SKM-1 treated with dmso at 0.1 percent for 144 hours (cell line): ENCODE results near the gene TMPRSS6.
"Not testable (repeated sequence)": the region's sequence is repeated elsewhere in the genome, so short reads cannot be mapped to it uniquely, and the experiment has no call there.

Source experiments
- DNase-seq: peaks from one replicate; lab custom pipeline; 2025; ENCODE audit not compliant: unreplicated experiment; lab: John Stamatoyannopoulos, UW

TMPRSS6 gene

DNA sequence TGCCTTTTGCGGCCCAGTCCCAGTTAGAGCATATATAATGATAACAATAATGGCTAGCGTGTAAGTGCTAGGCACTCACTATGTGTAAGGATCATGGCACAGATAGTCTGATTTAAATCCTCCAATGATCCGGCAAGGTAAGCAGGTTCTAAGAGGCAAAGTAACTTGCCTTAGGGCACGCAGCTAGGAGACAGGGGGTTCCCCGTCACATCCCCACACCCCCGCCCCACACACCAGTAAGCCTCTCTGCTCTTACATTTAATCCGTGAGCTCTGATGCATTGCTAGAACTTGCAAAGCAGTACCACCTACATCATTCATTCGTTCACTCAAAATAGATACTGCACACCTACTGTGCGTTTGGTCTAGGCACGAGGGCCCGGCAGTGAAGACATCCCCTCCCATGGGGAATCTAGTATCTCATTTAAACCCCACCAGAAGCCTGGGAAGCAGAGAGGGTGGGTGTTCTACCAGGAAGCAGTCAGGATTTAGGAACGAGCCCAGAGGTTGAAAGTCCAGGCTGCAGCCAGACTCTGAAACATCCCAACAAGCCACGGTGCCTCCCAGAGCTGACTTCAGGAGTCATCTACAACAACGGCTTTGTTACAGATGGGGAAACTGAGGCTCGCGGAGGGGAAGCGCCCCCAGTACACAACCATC lies 20.6 kb downstream of the TMPRSS6 start:
- DNase-seq, result no peak

DNA sequence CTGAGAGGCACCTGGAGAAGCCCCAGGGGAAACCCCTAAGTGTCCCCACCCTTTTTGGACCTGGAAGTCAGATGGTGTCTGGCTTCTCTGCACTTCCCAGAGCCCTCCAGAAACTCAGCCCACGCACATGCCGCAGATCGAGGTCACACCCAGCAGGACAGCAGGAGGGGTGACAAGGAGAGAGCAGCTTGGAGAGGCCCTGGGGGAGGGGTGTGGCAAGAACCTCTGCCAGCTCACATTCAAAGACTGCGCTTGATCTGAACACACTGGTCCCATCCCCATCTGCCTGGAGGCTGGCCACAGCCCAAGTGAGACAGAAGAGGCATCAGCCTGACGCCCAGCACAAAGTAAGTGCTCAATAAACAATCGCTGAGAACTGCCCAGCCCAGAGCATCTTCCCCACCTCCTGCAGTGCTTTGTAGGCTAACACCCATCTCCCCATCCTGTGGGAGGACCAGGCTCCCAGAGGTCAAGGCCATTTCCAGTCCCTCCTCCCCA lies 21.4 kb downstream of the TMPRSS6 start:
- no peak for DNase-seq

DNA sequence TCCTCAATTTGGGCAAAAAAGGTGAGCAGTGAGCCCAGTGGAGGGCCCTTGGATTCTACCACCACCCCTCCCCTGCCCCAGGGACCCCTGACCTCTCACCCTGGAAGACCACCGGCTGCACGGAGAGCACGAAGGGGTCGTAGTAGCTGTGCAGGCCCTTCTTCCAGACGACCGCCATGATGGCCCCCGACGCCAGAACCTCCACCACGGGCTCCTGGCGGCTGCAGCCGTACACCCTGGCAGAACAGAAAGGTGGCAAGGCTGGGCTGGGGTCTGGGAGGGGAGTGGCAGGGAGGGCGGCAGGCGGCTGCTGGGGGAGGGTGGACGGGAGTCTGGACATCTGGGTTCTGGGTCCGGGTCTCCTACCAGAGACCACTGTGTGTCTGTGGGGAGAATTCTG lies 23.3 kb downstream of the TMPRSS6 start:
- DNase-seq, result no peak

DNA sequence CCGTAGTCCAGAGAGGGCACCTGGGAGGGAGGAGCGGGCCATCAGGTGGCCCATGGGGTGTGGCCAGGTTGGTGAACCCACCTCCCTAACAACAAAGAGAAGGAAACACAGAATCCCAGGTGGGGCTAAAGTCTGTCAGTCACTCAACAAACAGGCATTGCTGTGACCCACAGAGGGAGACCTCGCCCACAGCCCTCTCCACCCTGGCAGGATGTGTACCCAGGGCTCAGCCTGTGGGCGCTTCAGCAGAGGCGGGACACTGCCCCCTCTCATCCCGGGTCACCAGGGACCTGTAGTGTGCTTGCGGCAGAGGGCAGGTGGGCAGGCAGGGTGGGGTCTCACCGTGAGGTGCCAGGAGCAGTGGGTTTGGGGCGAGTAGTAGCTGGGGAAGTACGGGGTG lies 25.1 kb downstream of the TMPRSS6 start:
- no peak for DNase-seq

DNA sequence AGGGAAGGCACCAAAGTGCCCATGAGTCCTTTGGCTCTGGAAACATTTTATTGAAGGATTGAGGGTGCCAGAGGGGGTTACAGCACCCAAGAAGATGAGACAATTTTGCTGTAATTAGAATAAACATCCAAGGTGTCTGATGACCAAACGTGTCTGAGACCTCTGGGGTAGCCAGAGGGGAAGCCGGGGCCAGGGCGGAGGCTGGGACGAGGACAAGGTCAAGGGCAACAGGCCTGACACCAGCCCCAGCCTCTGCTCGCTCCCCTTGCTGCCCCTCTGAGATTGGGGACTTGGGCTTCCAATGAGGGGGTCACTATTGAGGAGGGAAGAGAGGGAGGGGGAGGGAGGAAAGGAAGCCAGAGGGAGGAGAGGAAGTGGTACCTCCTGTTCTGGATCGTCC lies 25.6 kb downstream of the TMPRSS6 start:
- no peak for DNase-seq

DNA sequence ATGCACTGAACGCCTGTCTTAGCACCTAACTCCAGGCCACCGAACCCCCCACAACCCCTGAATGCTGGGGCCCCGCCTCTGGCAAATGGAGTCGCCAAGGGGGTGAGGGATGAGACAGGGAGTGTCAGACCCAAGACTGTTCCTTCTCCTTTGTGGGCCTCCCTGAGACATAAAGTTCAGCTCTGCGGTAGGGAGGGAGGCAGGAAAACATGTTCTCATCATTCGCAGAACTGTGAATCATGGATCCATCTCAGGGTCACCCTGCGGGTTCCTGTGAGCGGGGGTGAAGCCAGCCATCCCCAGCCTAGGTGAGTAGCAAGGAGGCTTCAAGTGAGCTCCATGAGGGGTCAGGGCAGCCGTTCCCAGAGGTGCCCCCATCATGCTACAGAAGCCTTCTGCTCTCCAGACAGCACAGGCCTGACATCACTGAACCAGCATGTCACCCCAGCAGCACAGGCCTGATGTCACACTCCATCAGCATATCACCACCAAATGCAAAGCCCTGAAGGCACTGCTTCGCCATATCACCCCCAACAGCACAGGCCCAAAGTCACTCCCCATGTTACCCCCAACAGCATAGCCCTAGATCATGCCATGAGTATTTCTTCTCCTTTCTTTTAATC lies 27.2 kb downstream of the TMPRSS6 start:
- no peak for DNase-seq

DNA sequence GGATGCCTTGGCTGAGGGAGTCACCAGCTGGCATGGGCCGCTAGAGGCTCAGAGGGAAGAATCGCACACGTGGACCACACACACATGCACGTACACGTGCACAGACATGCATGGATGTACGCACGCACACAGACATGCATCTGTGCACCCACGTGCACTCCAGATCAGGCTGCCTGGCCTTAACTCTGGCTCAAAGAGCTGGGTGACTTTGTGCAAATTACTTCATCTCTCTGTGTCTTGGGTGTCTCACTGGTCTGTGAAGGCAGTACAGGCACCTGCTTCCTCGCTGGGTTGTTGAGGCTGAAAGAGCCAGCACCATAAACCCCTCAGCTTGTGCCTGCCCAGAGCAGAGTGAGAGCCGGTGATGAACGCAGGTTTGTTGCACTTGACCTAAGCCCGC lies 28.7 kb downstream of the TMPRSS6 start:
- no peak for DNase-seq

DNA sequence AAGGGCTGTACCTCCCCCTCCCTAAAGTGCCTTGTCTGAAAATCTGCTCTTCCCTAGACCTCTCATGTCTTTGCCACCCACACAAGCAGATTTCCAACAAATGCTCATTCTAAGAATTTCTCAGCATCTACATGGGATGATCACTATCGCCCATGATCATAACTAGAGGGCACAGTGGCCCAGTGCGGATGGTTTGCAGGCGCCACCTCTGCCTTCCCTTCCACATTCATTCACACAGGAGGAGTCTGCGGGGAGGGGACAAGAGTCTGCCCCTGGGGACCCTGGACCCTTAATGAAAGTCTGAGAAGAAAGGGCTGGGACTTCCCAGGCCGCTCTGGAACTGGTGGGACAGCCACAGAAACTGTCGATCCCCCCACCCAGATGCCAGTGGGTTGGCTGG lies 29.1 kb downstream of the TMPRSS6 start:
- no peak for DNase-seq

DNA sequence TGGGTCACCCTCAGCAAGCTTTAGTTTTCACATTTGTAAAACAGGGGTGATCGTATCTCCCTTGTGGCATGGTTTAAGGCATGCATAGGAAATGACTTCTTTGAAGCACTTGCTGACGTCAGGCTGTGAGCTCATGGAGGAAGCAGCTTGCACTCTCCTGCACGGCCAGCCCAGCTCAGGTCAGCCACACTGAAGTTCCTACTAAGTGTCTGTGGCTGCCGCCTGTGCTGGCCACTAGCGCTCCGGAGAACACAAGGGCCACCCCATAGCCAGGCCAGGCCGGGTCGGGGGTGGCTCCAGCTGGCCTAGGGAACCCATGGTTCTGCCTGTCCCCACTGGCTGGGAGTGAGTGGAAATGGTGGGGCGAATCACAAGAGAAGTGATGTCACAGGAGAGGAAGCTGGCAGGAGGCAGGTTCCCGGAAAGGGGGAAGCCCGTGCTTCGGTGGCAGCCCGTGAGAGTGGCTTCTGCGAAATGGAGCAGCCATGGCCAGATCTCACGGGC lies 29.8 kb downstream of the TMPRSS6 start:
- DNase-seq, result no peak

DNA sequence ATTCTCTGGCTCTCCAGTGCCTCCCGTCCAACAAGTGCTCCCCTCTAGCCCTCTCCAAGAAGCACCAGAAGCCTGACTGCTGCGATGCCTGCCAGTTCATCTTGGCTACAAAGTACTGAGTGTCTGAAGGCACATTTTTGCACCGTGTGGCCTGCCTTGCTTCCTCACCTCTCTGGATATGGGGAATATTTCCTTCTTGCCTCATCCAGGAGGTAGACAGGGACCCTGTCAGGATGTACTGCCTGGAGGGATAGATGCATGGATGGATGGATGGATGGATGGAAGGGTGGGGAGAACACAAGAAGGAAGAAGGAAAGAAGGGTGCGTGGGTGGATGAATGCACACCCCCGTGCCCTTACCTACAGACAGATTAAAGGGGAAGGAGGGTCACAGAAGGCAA lies 30.4 kb downstream of the TMPRSS6 start:
- DNase-seq, result no peak

DNA sequence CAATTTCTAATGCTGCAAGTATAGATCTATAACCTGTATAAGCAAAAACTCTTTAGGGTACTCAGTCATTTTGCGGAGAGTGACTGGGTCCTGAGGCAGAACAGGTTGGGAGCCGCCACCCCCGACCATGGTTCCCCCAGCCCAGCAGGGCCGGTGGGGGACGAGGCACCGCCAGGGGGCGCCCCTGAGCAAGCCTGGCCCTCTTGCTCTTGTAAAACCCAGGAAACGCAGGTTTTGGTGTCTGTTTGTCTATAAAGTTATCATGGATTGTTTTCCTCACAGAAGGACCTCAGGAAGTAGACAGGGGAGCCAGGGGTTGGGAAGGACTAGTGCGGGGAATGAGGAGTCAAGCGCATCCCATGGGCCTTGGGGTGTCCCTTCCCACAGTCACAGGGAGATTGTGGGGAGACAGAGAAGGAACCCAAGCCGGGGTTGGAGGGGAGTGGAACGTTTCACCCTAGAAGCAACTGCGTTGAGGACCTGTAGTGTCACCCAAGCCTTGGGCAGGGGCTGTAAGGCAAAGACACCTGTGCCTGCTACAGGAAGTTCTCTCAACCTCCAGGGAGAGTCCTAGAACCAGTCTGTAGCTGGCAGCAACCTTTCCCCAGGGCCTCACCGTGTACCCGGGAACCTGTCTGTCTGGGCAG lies 31.6 kb downstream of the TMPRSS6 start:
- peak; percentile 22 for DNase-seq

DNA sequence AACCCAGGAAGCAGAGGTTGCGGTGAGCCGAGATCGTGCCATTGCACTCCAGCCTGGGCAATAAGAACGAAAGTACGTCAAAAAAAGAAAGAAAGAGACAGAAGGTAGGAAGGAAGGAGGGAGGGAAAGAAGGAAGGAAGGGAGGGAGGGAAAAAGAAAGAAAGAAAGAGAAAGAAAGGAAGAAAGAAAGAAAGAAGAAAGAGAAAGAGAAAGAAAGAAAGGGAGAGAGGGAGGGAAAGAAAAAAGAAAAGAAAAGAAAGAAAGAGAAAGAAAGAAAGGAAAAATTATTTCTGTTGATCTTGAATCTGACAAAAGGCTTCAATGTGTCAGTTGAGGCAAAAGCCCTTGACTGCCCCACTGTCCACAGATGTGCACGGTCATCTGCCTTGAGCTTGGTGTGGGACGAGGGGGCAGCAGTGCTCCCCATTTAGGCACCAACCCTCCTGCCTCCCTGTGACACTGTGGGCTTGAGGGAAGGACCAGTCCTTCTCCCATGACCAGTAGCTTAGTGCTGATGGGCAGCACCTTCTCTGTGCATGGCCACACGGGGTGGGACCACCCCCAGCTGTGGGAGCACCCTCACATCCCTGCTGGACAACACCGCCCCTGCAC lies 33.6 kb downstream of the TMPRSS6 start:
- DNase-seq, result no peak

DNA sequence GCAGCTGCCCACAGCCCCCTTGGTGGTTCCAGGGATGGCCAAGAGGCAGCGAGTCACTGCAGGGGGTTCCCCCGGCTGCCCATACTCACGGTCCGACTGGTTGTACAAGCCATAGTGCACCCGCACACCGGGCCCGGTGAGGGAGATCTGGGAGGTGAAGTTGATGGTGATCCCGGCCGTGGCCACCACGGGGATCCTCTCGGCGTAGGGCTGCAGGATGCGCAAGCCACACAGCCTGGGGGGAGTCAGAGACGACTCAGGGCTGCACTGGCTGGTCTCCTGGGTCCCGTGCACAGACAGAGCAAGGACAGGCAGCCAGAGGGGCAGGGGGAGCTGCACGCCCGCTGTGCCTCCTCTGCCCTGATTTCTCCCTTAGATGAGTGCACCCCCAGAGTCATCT lies 34.5 kb downstream of the TMPRSS6 start:
- DNase-seq, result no peak

DNA sequence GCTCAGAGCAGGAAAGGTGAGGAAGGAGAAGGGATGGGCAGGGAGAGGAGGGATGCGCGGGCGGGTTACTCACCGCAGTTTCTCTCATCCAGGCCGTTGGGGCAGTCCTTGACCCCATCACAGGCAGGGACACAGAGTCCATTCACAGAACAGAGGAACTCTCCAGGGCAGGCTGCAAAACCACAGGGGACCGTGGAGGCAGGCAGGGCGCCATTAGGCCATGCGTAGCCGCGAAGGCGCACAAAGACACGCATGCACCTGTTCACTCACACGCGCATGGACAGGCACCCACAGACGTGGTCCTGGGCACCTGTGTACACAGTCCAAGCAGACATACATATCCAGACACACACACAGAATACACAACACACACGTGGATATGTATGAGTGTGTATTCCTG lies 35.0 kb downstream of the TMPRSS6 start:
- no peak for DNase-seq

DNA sequence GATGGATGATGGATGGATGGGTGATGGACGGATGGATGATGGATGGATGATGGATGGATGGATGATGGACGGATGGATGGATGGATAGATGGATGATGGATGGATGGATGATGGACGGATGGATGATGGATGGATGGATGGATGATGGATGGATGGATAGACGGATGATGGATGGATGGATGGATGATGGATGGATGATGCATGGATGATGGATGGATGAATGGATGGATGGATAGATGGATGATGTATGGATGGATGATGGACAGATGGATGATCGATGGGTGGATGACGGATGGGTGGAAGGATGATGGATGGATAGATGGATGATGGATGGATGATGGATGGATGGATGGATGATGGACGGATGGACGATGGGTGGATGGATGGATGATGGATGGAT lies 36.8 kb downstream of the TMPRSS6 start:
- no peak for DNase-seq

DNA sequence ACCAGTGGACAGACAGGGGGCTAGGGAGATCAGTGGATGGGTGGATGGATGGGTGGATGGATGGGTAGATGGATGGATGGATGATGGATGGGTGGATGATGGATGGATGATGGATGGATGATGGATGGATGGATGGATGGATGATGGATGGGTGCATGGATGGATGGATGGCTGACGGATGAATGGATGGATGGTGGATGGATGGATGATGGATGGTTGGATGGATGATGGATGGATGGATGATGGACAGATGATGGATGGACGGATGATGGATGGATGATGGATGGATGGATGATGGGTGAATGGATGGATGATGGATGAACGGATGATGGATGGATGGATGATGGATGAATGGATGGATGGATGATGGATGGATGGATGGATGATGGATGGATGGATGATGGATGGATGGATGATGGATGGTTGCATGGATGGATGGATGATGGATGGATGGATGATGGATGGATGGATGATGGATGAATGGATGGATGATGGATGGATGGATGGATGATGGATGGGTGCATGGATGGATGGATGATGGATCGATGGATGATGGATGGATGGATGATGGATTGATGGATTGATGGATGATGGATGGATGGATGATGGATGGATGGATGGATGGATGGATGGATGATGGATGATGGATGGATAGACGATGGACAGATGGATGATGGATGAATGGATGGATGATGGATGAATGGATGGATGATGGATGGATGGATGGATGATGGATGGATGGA lies 37.5 kb downstream of the TMPRSS6 start:
- DNase-seq, result not testable (repeated sequence)

DNA sequence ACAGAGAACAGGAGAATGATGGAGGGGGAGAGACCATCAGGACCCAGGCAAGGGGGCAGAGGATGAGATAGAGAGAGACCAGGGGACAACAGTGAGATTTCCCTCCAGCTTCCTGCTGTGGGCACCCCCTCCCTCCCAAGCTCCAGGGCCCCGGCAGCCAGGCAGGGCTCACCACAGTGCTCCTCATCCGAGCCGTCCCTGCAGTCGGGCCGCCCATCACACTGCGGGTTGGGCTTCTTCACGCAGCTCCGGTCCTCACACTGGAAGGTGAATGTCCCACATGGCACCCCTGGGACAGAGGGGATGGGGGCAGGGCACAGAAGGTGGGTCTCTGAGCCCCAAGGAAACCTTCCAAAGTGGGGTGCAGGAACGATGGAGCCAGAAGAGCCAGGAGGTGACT lies 38.8 kb downstream of the TMPRSS6 start:
- no peak for DNase-seq

DNA sequence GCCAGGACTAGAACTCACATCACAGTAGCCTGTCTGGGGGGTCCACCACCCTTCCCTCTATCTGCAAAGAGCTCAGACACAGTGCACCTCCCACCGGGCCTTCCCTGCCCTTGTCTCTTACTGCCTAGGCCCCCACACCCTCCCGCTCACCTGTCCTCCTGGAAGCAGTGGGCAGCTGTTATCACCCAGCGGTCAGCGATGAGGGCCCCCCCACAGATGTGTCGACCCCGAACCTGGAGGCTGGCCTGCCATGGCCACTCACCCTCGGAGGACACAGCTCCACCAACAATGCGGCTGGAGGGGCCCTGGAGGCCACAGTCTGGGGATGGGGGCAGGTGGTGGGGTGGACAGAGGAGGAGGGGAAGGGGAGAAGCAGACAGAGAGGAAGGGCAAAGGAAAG lies 39.2 kb downstream of the TMPRSS6 start:
- no peak for DNase-seq

DNA sequence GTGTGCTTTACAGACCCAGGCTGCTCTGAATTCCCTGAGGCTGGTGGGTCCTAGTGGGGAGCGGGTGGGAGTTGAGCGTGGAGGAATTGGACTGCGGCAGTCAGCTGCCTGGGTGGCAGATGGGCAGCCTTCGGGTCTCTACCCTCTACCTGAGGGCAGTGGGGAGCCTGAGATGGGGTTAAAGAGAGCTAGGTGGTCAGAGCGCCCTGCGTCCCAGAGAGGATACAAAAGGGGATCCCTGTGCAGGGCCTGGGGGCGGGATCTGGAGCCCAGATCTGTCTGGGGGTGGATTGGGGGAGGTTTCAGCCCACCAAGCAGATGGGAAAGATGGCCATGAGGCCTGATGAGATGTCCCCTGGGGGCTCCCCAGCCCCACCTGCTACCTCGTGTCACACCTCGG lies 39.8 kb downstream of the TMPRSS6 start:
- DNase-seq, result no peak

DNA sequence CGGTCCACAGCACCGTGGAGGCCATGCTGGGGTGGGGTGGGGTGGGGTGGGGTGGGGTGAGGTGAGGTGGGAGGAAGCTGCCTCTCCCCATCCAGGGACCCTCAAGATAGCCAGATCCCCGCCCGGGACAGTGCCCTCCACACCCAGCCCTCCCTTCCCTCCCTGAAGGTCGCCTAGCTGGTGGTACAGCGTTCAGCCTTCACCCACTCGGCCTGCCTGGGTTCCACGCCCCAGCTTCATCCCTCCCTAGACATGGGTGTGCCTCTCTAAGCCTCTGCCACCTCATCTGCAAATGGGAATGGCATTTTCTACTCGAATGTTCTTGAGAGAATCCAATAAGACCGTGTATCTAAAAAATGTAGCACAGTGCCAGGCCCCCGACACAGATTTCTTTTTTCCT lies 40.2 kb downstream of the TMPRSS6 start:
- DNase-seq, result no peak

DNA sequence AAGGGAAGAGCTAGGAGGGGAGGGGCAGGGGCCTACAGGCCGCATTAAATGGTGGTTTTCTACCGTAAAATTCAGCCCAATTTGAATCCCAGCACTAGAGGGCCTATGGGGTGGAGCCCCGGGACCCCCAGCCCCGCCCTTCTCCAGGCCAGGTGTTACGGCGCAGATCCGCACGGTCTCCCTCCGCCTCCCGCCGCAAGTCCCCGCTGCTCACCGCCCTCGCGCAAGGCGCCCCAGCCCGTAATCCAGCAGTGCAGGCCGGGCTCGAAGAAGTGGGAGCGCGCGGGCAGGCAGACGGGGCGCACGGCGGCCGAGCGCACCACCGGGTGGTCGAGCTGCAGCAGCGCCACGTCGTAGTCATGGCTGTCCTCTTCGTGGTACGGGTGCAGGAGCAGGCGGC lies 40.7 kb downstream of the TMPRSS6 start:
- DNase-seq, result no peak
